A549 (cell line): ENCODE data around the gene BFSP2.

Experiments
- CHD4 ChIP-seq: fragments of 200-600 bp; sonication (generic); IDR thresholded peaks from 2 replicates; pipeline ENCODE4 v1.6.1; 2016; ENCODE audit warnings: antibody characterized with exemption, mild to moderate bottlenecking, borderline replicate concordance
- CTCF ChIP-seq: fragments of >200 bp; sonication (Bioruptor Twin); formaldehyde crosslinking; IDR thresholded peaks from 3 replicates; pipeline ENCODE4 v1.5.1; 2016
- JUNB ChIP-seq: fragments of >200 bp; sonication (Bioruptor Twin); formaldehyde crosslinking; IDR thresholded peaks from 2 replicates; pipeline ENCODE4 v1.6.1; 2016
- KDM1A ChIP-seq: fragments of 200-600 bp; sonication (generic); IDR thresholded peaks from 2 replicates; pipeline ENCODE4 v1.6.1; 2016; ENCODE audit warnings: low read depth, mild to moderate bottlenecking
- POLR2A ChIP-seq: IDR thresholded peaks from 2 replicates; pipeline ENCODE4 v1.6.1; 2012; ENCODE audit warnings: mild to moderate bottlenecking, low read length
- POLR2AphosphoS2 ChIP-seq: conservative IDR thresholded peaks from 2 replicates; pipeline ENCODE4 v1.6.1; 2012; ENCODE audit warnings: low read length, improper control_type of control experiment, inconsistent platforms
- RAD21 ChIP-seq, 2 experiments: fragments of >200 bp in 1 of 2; sonication (Bioruptor Twin) in 1 of 2; formaldehyde crosslinking in 1 of 2; IDR thresholded peaks in 1 of 2; conservative IDR thresholded peaks in 1 of 2; 2 replicates in 1 of 2; 3 replicates in 1 of 2; pipeline ENCODE4 v1.6.1; 2012 to 2018; ENCODE audit warnings: inconsistent platforms in 1 of 2
- RARB ChIP-seq: fragments of 250-450 bp; sonication (Bioruptor Pico); IDR thresholded peaks from 2 replicates; pipeline ENCODE4 v1.8.0; 2021; ENCODE audit warnings: mild to moderate bottlenecking, moderate library complexity
- REST ChIP-seq: fragments of 200-600 bp; sonication (generic); IDR thresholded peaks from 2 replicates; pipeline ENCODE4 v1.6.1; 2016; ENCODE audit warnings: antibody characterized with exemption, mild to moderate bottlenecking, moderate library complexity
- RFX5 ChIP-seq: fragments of 450-650 bp; IDR thresholded peaks from 2 replicates; pipeline ENCODE4 v1.7.1; 2014; ENCODE audit warnings: antibody characterized with exemption, mild to moderate bottlenecking, moderate library complexity
- SREBF2 ChIP-seq: fragments of 450-650 bp; IDR thresholded peaks from 2 replicates; pipeline ENCODE4 v1.6.1; 2014; ENCODE audit warnings: mild to moderate bottlenecking, moderate library complexity
- USF2 ChIP-seq: fragments of 450-650 bp; IDR thresholded peaks from 2 replicates; pipeline ENCODE4 v1.6.1; 2014; ENCODE audit warnings: antibody characterized with exemption

- TF ChIP-seq REST (no peak), KDM1A (no peak), POLR2A (no peak), JUNB (no peak), RFX5 (no peak), SREBF2 (no peak), CTCF (no peak), CHD4 (no peak), USF2 (no peak), POLR2AphosphoS2 (no peak), RAD21 (conservative IDR thresholded peaks at IDR 0.05 in 1 of 2, IDR thresholded peaks at IDR 0.05 in 1 of 2) (no peak), RARB (no peak)
These were observed 12.6 kb downstream of the BFSP2 start for GRCh38 chr3:133412183-133413132.
